Effector memory CD8-positive, alpha-beta T cell (primary cell): Measurements from ENCODE around the gene COQ8A.

ENCODE experiments used
- ATAC-seq: fragments of 150-1000 bp; cut with Tn5 transposase; replicated peaks from 2 replicates; pipeline ENCODE4 v1.10.0; 2021; ENCODE audit warnings: mild to moderate bottlenecking, moderate library complexity
- DNase-seq, 3 experiments: peaks; one replicate each; pipeline ENCODE4 v3.0.0; 2021
- H3K27ac Mint-ChIP-seq, 2 donors: one replicate each; pipeline ENCODE4 v1.8.0; 2022; ENCODE audit warnings: mild to moderate bottlenecking in 2 of 2, mixed read lengths in 2 of 2, moderate library complexity in 2 of 2
- H3K27me3 Mint-ChIP-seq, 2 donors: one replicate each; pipeline ENCODE4 v1.8.0; 2022; ENCODE audit warnings: mixed read lengths in 2 of 2
- H3K36me3 Mint-ChIP-seq: one replicate; pipeline ENCODE4 v1.8.0; 2022; ENCODE audit warnings: mild to moderate bottlenecking, moderate library complexity, mixed read lengths; ENCODE audit not compliant: insufficient read depth
- H3K4me1 Mint-ChIP-seq, 2 donors: one replicate each; pipeline ENCODE4 v1.8.0; 2022; ENCODE audit warnings: low read depth in 2 of 2, mixed read lengths in 2 of 2
- H3K4me3 Mint-ChIP-seq, 2 donors: one replicate each; pipeline ENCODE4 v1.8.0; 2022; ENCODE audit warnings: mild to moderate bottlenecking in 2 of 2, mixed read lengths in 2 of 2, moderate library complexity in 2 of 2
- H3K9me3 Mint-ChIP-seq, 2 donors: one replicate each; pipeline ENCODE4 v1.8.0; 2022; ENCODE audit warnings: mixed read lengths in 2 of 2

Gene COQ8A

DNA sequence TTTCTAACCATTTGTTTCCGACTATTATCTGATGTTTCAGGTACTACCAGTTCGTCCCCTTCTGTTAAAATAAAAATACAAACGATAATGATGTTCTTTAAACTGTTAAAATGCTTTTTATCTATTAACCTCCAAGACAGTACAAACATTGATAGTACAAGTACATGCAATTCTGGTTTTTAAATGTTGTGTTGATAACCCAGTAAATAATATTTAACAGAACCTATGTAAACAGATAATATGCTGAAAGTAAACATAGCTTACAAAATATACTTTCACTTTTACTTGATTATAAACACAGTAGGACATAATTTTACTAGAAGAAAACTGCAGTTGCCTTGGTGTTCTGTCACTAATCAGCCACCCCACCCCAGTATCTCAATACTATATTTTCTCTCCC lies 76.9 kb downstream of the COQ8A start:
- H3K4me1 Mint-ChIP-seq, result no peaks in the 10 kb centered on the region
- peaks cover 21 to 28% of the 10 kb centered on the region in 2 donors for H3K27me3 Mint-ChIP-seq
- DNase-seq (no peak), ATAC-seq (no peak)
- no peaks in the 10 kb centered on the region for H3K36me3 Mint-ChIP-seq
- no peak overlapping the region for H3K4me3 Mint-ChIP-seq
- no peak overlapping the region for H3K27ac Mint-ChIP-seq
- H3K9me3 Mint-ChIP-seq, result no peaks in the 10 kb centered on the region

DNA sequence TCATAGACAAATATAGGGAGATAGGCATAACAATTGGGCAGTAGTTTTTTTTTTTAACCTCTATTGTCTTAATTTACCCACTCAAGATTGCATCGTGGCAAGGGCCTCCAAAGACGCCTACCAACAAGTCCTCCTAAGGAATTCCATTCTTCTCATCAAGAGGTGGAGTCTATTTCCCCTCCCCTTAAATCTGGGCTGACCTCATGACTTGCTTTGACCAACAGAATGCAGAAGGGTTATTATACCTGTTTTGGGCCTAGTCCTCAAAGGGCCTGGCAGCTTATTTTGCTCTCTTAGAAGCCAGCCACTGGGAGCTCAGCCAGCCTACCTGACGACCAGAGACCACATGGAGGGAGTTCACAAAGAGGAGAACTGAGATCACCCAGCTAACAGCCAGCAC lies 92.3 kb downstream of the COQ8A start:
- Mint-ChIP-seq H3K27me3 (peaks cover 0 to 3% of the 10 kb centered on the region in 2 donors), H3K9me3 (no peaks in the 10 kb centered on the region), H3K36me3 (no peaks in the 10 kb centered on the region), H3K4me3 (no peak overlapping the region), H3K27ac (no peak overlapping the region), H3K4me1 (no peaks in the 10 kb centered on the region)
- DNase-seq, result no peak
- no peak for ATAC-seq

DNA sequence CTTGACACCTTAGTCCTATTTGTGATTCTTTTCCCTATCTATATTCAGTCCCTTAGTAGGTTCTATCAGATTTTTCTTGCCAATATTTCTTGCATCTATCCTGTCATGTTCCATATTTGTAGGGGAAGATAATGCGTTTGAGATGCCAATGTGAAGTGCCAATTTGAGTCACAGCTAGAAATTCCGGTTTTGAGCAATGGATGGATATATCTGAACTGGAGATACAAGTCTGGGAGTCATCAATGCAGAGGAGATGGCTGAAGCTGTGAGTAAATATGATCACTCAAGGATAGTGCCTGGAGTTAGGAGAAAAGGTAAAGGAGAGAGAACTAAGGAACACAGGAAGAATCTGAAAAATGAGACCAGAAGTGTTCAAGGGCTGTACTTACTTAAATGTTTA lies 93.8 kb downstream of the COQ8A start:
- Mint-ChIP-seq H3K27ac (no peak overlapping the region), H3K9me3 (no peaks in the 10 kb centered on the region), H3K27me3 (no peaks in the 10 kb centered on the region), H3K4me3 (no peak overlapping the region), H3K4me1 (no peaks in the 10 kb centered on the region), H3K36me3 (no peaks in the 10 kb centered on the region)
- DNase-seq (no peak), ATAC-seq (no peak)

DNA sequence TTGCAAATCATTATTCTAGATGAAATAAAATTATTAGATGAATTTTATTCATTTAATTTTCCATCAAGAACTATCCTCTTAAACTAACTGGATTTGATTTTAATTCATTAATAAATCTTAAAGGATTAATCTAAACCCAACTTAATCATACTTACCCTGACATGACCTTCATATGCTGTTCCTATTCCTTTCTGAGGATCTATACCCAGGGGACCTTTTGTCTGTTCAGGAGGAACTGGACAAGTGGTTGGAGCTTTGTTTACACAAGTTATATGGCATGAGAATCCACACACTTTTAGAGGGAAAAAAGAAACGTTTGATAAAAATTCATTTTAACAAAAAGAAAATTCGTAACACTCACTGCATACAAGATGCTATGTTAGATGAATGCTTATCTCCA lies 95.2 kb downstream of the COQ8A start:
- Mint-ChIP-seq H3K4me1 (no peaks in the 10 kb centered on the region), H3K27ac (no peak overlapping the region), H3K4me3 (no peak overlapping the region), H3K27me3 (no peaks in the 10 kb centered on the region), H3K36me3 (no peaks in the 10 kb centered on the region), H3K9me3 (no peaks in the 10 kb centered on the region)
- ATAC-seq, result no peak
- no peak for DNase-seq

DNA sequence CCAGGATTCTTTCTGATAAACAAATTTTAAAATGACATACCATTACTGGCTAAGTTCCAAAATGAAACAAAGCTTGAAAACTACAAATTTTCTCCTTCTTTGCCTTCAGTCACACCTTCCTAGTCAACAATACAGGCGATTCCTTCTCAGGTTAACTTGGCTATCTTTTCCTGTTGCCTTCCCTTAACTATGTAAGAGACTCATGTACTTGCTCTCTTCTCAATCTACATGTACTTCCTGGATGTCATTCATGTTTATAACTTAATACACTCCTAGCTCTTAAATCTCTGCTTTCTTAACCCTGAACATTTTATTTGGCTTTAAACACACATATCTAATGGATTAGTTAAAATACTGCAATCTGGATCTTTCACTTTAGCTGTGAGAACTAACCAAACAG lies 97.0 kb downstream of the COQ8A start:
- H3K36me3 Mint-ChIP-seq, result no peaks in the 10 kb centered on the region
- no peak for DNase-seq
- H3K4me1 Mint-ChIP-seq, result no peaks in the 10 kb centered on the region
- H3K4me3 Mint-ChIP-seq, result no peak overlapping the region
- no peak overlapping the region for H3K27ac Mint-ChIP-seq
- H3K9me3 Mint-ChIP-seq, result no peaks in the 10 kb centered on the region
- no peak for ATAC-seq
- H3K27me3 Mint-ChIP-seq, result peaks cover 6 to 14% of the 10 kb centered on the region in 2 donors
